Astrocyte (in vitro differentiated cells and primary cell): ENCODE data around the gene ZNF33A.

Source experiments
- EZH2 ChIP-seq: IDR thresholded peaks from 2 replicates; pipeline ENCODE4 v1.6.1; 2012; ENCODE audit warnings: mild to moderate bottlenecking, low read length, inconsistent platforms; ENCODE audit not compliant: insufficient read depth
- TF ChIP-seq, protein P1 (sequence below): IDR thresholded peaks from 2 replicates; pipeline ENCODE4 v1.5.1; 2011; ENCODE audit warnings: low read depth, mild to moderate bottlenecking, inconsistent platforms, low read length, moderate library complexity; ENCODE audit not compliant: insufficient read depth

- TF ChIP-seq, protein P1, sequence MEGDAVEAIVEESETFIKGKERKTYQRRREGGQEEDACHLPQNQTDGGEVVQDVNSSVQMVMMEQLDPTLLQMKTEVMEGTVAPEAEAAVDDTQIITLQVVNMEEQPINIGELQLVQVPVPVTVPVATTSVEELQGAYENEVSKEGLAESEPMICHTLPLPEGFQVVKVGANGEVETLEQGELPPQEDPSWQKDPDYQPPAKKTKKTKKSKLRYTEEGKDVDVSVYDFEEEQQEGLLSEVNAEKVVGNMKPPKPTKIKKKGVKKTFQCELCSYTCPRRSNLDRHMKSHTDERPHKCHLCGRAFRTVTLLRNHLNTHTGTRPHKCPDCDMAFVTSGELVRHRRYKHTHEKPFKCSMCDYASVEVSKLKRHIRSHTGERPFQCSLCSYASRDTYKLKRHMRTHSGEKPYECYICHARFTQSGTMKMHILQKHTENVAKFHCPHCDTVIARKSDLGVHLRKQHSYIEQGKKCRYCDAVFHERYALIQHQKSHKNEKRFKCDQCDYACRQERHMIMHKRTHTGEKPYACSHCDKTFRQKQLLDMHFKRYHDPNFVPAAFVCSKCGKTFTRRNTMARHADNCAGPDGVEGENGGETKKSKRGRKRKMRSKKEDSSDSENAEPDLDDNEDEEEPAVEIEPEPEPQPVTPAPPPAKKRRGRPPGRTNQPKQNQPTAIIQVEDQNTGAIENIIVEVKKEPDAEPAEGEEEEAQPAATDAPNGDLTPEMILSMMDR, result no peak
- TF ChIP-seq EZH2, result no peak
Measured at GRCh38 chr10:38094927-38095574, 84.6 kb downstream of the ZNF33A start.
